SK-N-SH (cell line): ENCODE data around the gene CTNNA3. TPM values are rescaled to one million over a fixed set of nuclear protein-coding genes. Genes with fewer than 3 reads are reported as not detected.

ENCODE experiments used
- CTCF ChIA-PET: fragments of 300-600, 350-600 bp; formaldehyde crosslinking; extraction: SDS; loops from one replicate; lab custom pipeline; 2021; lab: Yijun Ruan, JAX
- POLR2A ChIA-PET: fragments of 350-600 bp; sonication (Branson Sonifier 250); formaldehyde crosslinking; extraction: SDS; loops from one replicate; lab custom pipeline; 2020; ENCODE audit warnings: antibody characterized with exemption, inconsistent platforms; lab: Yijun Ruan, JAX
- DNase-seq: peaks from one replicate; pipeline ENCODE4 v3.0.0; 2012
- H2AFZ ChIP-seq: fragments of 200-600 bp; sonication (generic); 2 replicates; pipeline ENCODE4 v1.8.1; 2016; ENCODE audit warnings: antibody characterized with exemption, mild to moderate bottlenecking, low read depth
- H3F3A ChIP-seq: fragments of 200-600 bp; sonication (generic); replicated peaks from 2 replicates; pipeline ENCODE3; 2016; ENCODE audit warnings: antibody characterized with exemption, mild to moderate bottlenecking; ENCODE audit not compliant: insufficient read depth
- H3K27ac ChIP-seq, 2 experiments: fragments of 200-500 bp in 1 of 2; fragments of 200-600 bp in 1 of 2; sonication (Bioruptor generic) in 1 of 2; sonication (generic), shearing (Covaris generic) in 1 of 2; 2 replicates each; pipeline versions ENCODE4 v1.5.1 to v1.6.1; 2014 to 2016; ENCODE audit warnings: low read depth in 2 of 2, inconsistent platforms in 1 of 2, low read length in 1 of 2, mild to moderate bottlenecking in 1 of 2, mixed read lengths in 1 of 2
- H3K27me3 ChIP-seq: fragments of 200-600 bp; sonication (generic), shearing (Covaris generic); 2 replicates; pipeline ENCODE4 v1.6.1; 2016; ENCODE audit warnings: mixed run types; ENCODE audit not compliant: insufficient read depth
- H3K36me3 ChIP-seq, 2 experiments: fragments of 200-500 bp in 1 of 2; fragments of 200-600 bp in 1 of 2; sonication (Bioruptor generic) in 1 of 2; sonication (generic) in 1 of 2; replicated peaks in 1 of 2; 2 replicates each; pipeline versions ENCODE3 to v1.5.1; 2014 to 2016; ENCODE audit warnings: low read length in 1 of 2, mild to moderate bottlenecking in 1 of 2; ENCODE audit not compliant: insufficient read depth in 2 of 2, control insufficient read depth in 1 of 2
- H3K4me1 ChIP-seq, 2 experiments: fragments of 200-500 bp in 1 of 2; fragments of 200-600 bp in 1 of 2; sonication (Bioruptor generic) in 1 of 2; sonication (generic), shearing (Covaris generic) in 1 of 2; 2 replicates each; pipeline versions ENCODE4 v1.5.1 to v1.6.1; 2014 to 2016; ENCODE audit warnings: low read depth in 1 of 2, low read length in 1 of 2, mixed run types in 1 of 2; ENCODE audit not compliant: insufficient read depth in 2 of 2, control insufficient read depth in 1 of 2
- H3K4me2 ChIP-seq: fragments of 200-600 bp; sonication (generic), shearing (Covaris generic); 2 replicates; pipeline ENCODE4 v1.6.1; 2017; ENCODE audit warnings: mixed run types
- H3K4me3 ChIP-seq, 2 experiments: fragments of 200-500 bp in 1 of 2; fragments of 200-600 bp in 1 of 2; sonication (Bioruptor generic) in 1 of 2; sonication (generic), shearing (Covaris generic) in 1 of 2; 2 replicates each; pipeline versions ENCODE4 v1.5.1 to v1.8.1; 2014 to 2016; ENCODE audit warnings: low read depth in 2 of 2, inconsistent platforms in 1 of 2, low read length in 1 of 2, mild to moderate bottlenecking in 1 of 2, mixed read lengths in 1 of 2, moderate library complexity in 1 of 2
- H3K79me2 ChIP-seq: fragments of 200-600 bp; sonication (generic); 2 replicates; pipeline ENCODE4 v1.8.1; 2017; ENCODE audit warnings: mild to moderate bottlenecking; ENCODE audit not compliant: insufficient read depth
- H3K9ac ChIP-seq: fragments of 200-600 bp; sonication (generic); 2 replicates; pipeline ENCODE4 v1.6.1; 2017; ENCODE audit warnings: mixed run types
- H3K9me2 ChIP-seq: fragments of 200-600 bp; sonication (generic); 2 replicates; pipeline ENCODE4 v1.6.1; 2017; ENCODE audit warnings: mixed run types
- H3K9me3 ChIP-seq: fragments of 200-600 bp; sonication (generic); 2 replicates; pipeline ENCODE4 v1.6.1; 2017; ENCODE audit warnings: mixed run types, mild to moderate bottlenecking, moderate library complexity
- H4K20me1 ChIP-seq: fragments of 200-600 bp; sonication (generic); 2 replicates; pipeline ENCODE4 v1.6.1; 2017; ENCODE audit warnings: mild to moderate bottlenecking, mixed run types; ENCODE audit not compliant: insufficient read depth
- CHD2 ChIP-seq: fragments of 150-350 bp; IDR thresholded peaks from 2 replicates; pipeline ENCODE4 v1.6.1; 2018; ENCODE audit warnings: low read length; ENCODE audit not compliant: partially characterized antibody
- ELF1 ChIP-seq: IDR thresholded peaks from 2 replicates; pipeline ENCODE4 v1.4.0; 2012
- EP300 ChIP-seq, 2 experiments: IDR thresholded peaks; 2 replicates each; pipeline versions ENCODE4 v1.4.0 to v1.6.1; 2012; ENCODE audit warnings: borderline replicate concordance in 1 of 2, low read depth in 1 of 2, low read length in 1 of 2
- FOXJ3 ChIP-seq: sonication (generic); formaldehyde crosslinking; IDR thresholded peaks from 2 replicates; pipeline ENCODE4 v1.5.1; 2020; ENCODE audit warnings: mild to moderate bottlenecking, missing genetic modification reagents
- FOXM1 ChIP-seq: IDR thresholded peaks from 2 replicates; pipeline ENCODE4 v1.4.0; 2012; ENCODE audit warnings: low read depth, mild to moderate bottlenecking
- GATA2 ChIP-seq: sonication (generic); formaldehyde crosslinking; IDR thresholded peaks from 2 replicates; pipeline ENCODE4 v1.5.0; 2020; ENCODE audit warnings: mild to moderate bottlenecking, missing genetic modification reagents
- IRF3 ChIP-seq: fragments of 150-350 bp; IDR thresholded peaks from 2 replicates; pipeline ENCODE4 v1.6.1; 2016; ENCODE audit warnings: mild to moderate bottlenecking, low read depth, low read length
- MXI1 ChIP-seq: IDR thresholded peaks from 2 replicates; pipeline ENCODE4 v1.6.1; 2012; ENCODE audit warnings: mild to moderate bottlenecking, low read depth, low read length, improper control_type of control experiment
- NFIC ChIP-seq: IDR thresholded peaks from 2 replicates; pipeline ENCODE4 v1.4.0; 2012; ENCODE audit warnings: borderline replicate concordance
- NRF1 ChIP-seq: IDR thresholded peaks from 2 replicates; pipeline ENCODE4 v1.6.1; 2012; ENCODE audit warnings: low read depth, mild to moderate bottlenecking, low read length
- POLR2AphosphoS5 ChIP-seq: IDR thresholded peaks from 2 replicates; pipeline ENCODE4 v1.6.1; 2012; ENCODE audit warnings: low read depth, low read length
- RAD21 ChIP-seq: IDR thresholded peaks from 2 replicates; pipeline ENCODE4 v1.6.1; 2012; ENCODE audit warnings: mild to moderate bottlenecking, low read length
- RFX5 ChIP-seq: IDR thresholded peaks from 2 replicates; pipeline ENCODE4 v1.6.1; 2012; ENCODE audit warnings: mild to moderate bottlenecking, improper control_type of control experiment, low read length
- RXRA ChIP-seq: IDR thresholded peaks from 2 replicates; pipeline ENCODE4 v1.4.0; 2012; ENCODE audit warnings: low read depth, mild to moderate bottlenecking, borderline replicate concordance
- SIN3A ChIP-seq: IDR thresholded peaks from 2 replicates; pipeline ENCODE4 v1.6.1; 2012; ENCODE audit warnings: low read depth, mild to moderate bottlenecking, low read length, moderate library complexity, borderline replicate concordance
- SMC3 ChIP-seq: IDR thresholded peaks from 2 replicates; pipeline ENCODE4 v1.6.1; 2012; ENCODE audit warnings: low read depth, low read length, improper control_type of control experiment
- USF1 ChIP-seq: IDR thresholded peaks from 2 replicates; pipeline ENCODE4 v1.4.0; 2012; ENCODE audit warnings: low read depth, borderline replicate concordance
- YY1 ChIP-seq: IDR thresholded peaks from 2 replicates; pipeline ENCODE4 v1.4.0; 2012; ENCODE audit warnings: low read depth, mild to moderate bottlenecking
- WGBS: methylation state at CpG from one replicate; pipeline ENCODE4 v1.1.6; 2017; ENCODE audit warnings: low lambda C conversion rate; 5-methylcytosine and 5-hydroxymethylcytosine counted together
- polyA plus RNA-seq, 3 experiments: library from polyadenylated mRNA; depleted of rRNA; stranded (reverse); fragments of >200 nt; gene quantifications; 2 replicates each; pipeline ENCODE4 v1.2.3, GENCODE V29; 2012
- TF ChIP-seq, protein P1 (sequence below): IDR thresholded peaks from 2 replicates; pipeline ENCODE4 v1.6.1; 2012; ENCODE audit warnings: mild to moderate bottlenecking, low read depth, low read length, moderate library complexity
- TF ChIP-seq, protein P2 (sequence below): IDR thresholded peaks from 2 replicates; pipeline ENCODE4; 2012
- TF ChIP-seq, protein P3 (sequence below): fragments of 150-350 bp; IDR thresholded peaks from 2 replicates; pipeline ENCODE4 v1.6.1; 2017; ENCODE audit warnings: antibody characterized with exemption, low read length, low read depth, borderline replicate concordance

CTNNA3 gene
- polyA plus RNA-seq, 1 of the 3 experiments (the other 2 are of a cell fraction), result not detected

DNA sequence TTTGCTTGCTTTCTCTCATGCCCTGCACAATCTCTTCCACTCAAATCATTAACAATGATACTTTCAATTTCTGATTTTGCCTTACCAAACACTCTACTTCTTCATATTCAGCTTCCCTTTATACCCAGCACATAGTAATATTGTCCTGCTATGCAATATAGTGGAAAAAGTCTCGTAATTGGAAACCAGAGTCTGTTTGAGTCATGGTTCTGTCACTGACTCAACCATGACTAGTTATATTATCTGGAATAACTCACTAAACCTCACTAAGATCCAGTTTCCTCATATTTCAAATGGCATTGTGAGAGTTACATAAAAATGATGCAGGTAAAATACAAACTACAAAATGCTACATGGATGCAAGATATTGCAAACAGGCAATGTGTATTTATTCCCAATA lies 868.6 kb downstream of the CTNNA3 start (continued):
- TF ChIP-seq, protein P1, sequence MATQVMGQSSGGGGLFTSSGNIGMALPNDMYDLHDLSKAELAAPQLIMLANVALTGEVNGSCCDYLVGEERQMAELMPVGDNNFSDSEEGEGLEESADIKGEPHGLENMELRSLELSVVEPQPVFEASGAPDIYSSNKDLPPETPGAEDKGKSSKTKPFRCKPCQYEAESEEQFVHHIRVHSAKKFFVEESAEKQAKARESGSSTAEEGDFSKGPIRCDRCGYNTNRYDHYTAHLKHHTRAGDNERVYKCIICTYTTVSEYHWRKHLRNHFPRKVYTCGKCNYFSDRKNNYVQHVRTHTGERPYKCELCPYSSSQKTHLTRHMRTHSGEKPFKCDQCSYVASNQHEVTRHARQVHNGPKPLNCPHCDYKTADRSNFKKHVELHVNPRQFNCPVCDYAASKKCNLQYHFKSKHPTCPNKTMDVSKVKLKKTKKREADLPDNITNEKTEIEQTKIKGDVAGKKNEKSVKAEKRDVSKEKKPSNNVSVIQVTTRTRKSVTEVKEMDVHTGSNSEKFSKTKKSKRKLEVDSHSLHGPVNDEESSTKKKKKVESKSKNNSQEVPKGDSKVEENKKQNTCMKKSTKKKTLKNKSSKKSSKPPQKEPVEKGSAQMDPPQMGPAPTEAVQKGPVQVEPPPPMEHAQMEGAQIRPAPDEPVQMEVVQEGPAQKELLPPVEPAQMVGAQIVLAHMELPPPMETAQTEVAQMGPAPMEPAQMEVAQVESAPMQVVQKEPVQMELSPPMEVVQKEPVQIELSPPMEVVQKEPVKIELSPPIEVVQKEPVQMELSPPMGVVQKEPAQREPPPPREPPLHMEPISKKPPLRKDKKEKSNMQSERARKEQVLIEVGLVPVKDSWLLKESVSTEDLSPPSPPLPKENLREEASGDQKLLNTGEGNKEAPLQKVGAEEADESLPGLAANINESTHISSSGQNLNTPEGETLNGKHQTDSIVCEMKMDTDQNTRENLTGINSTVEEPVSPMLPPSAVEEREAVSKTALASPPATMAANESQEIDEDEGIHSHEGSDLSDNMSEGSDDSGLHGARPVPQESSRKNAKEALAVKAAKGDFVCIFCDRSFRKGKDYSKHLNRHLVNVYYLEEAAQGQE, result no peak
- TF ChIP-seq IRF3 (no peak), MXI1 (no peak), FOXM1 (no peak), RAD21 (no peak), NRF1 (no peak)
- TF ChIP-seq, all 33 proteins: peak for 10

- H3K27ac ChIP-seq, result no peak overlapping the region
- H3K4me2 ChIP-seq, result no peak overlapping the region
- H3K36me3 ChIP-seq, result no peaks in the 10 kb centered on the region
- H3K9me2 ChIP-seq, result no peaks in the 10 kb centered on the region
- H3F3A ChIP-seq, result no peaks in the 10 kb centered on the region
- POLR2A ChIA-PET, result no interaction called here
- TF ChIP-seq POLR2AphosphoS5, result no peak
- no peak for TF ChIP-seq FOXJ3
- TF ChIP-seq NRF1, result no peak
- TF ChIP-seq RFX5, result no peak
- TF ChIP-seq USF1, result no peak
- TF ChIP-seq, protein P2, sequence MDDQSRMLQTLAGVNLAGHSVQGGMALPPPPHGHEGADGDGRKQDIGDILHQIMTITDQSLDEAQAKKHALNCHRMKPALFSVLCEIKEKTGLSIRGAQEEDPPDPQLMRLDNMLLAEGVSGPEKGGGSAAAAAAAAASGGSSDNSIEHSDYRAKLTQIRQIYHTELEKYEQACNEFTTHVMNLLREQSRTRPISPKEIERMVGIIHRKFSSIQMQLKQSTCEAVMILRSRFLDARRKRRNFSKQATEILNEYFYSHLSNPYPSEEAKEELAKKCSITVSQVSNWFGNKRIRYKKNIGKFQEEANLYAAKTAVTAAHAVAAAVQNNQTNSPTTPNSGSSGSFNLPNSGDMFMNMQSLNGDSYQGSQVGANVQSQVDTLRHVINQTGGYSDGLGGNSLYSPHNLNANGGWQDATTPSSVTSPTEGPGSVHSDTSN, result no peak
- no peak for TF ChIP-seq GATA2 (CRISPR knock-in tag)
- TF ChIP-seq, protein P1, result no peak
- TF ChIP-seq SIN3A, result no peak
- TF ChIP-seq YY1, result no peak
- no peak for TF ChIP-seq SMC3
- TF ChIP-seq CHD2, result no peak
- TF ChIP-seq MXI1, result no peak
- TF ChIP-seq FOXM1, result no peak
- no peak for TF ChIP-seq NFIC
- TF ChIP-seq EP300 (IDR thresholded peaks at IDR 0.05; ENCODE audit: borderline replicate concordance in 1 of 2, low read depth in 1 of 2, low read length in 1 of 2), result no peak
- no peak for TF ChIP-seq RXRA
- TF ChIP-seq, protein P3, sequence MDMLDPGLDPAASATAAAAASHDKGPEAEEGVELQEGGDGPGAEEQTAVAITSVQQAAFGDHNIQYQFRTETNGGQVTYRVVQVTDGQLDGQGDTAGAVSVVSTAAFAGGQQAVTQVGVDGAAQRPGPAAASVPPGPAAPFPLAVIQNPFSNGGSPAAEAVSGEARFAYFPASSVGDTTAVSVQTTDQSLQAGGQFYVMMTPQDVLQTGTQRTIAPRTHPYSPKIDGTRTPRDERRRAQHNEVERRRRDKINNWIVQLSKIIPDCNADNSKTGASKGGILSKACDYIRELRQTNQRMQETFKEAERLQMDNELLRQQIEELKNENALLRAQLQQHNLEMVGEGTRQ, result no peak
- no peak for TF ChIP-seq ELF1
- CTCF ChIA-PET, result interaction anchor here (0.7 kb wide), 1 partner anchor 128 kb away, joined by 4 read pairs; no protein-coding TSS in a partner anchor
- no peak for DNase-seq
- H3K9me3 ChIP-seq, result no peaks in the 10 kb centered on the region
- H3K9ac ChIP-seq, result no peak overlapping the region
- H3K79me2 ChIP-seq, result no peaks in the 10 kb centered on the region
- no peaks in the 10 kb centered on the region; a peak in 1 of 4 replicates for H3K4me1 ChIP-seq
- no peak overlapping the region for H3K4me3 ChIP-seq
- H4K20me1 ChIP-seq, result no peaks in the 10 kb centered on the region
- WGBS, result 40% methylated on average over 1 of the region's 1 CpG
- no peak overlapping the region for H2AFZ ChIP-seq
- H3K27me3 ChIP-seq, result no peaks in the 10 kb centered on the region
Measured at GRCh38 chr10:66823301-66823700, 872.7 kb downstream of the CTNNA3 start.
